Effector memory CD8-positive, alpha-beta T cell (primary cell): ENCODE results near the gene POU2AF1.

ENCODE experiments used
- ATAC-seq: fragments of 150-1000 bp; cut with Tn5 transposase; replicated peaks from 2 replicates; pipeline ENCODE4 v1.10.0; 2021; ENCODE audit warnings: mild to moderate bottlenecking, moderate library complexity
- DNase-seq, 3 experiments: peaks; one replicate each; pipeline ENCODE4 v3.0.0; 2021
- H3K27ac Mint-ChIP-seq, 2 donors: one replicate each; pipeline ENCODE4 v1.8.0; 2022; ENCODE audit warnings: mild to moderate bottlenecking in 2 of 2, mixed read lengths in 2 of 2, moderate library complexity in 2 of 2
- H3K27me3 Mint-ChIP-seq, 2 donors: one replicate each; pipeline ENCODE4 v1.8.0; 2022; ENCODE audit warnings: mixed read lengths in 2 of 2
- H3K36me3 Mint-ChIP-seq: one replicate; pipeline ENCODE4 v1.8.0; 2022; ENCODE audit warnings: mild to moderate bottlenecking, moderate library complexity, mixed read lengths; ENCODE audit not compliant: insufficient read depth
- H3K4me1 Mint-ChIP-seq, 2 donors: one replicate each; pipeline ENCODE4 v1.8.0; 2022; ENCODE audit warnings: low read depth in 2 of 2, mixed read lengths in 2 of 2
- H3K4me3 Mint-ChIP-seq, 2 donors: one replicate each; pipeline ENCODE4 v1.8.0; 2022; ENCODE audit warnings: mild to moderate bottlenecking in 2 of 2, mixed read lengths in 2 of 2, moderate library complexity in 2 of 2
- H3K9me3 Mint-ChIP-seq, 2 donors: one replicate each; pipeline ENCODE4 v1.8.0; 2022; ENCODE audit warnings: mixed read lengths in 2 of 2
- total RNA-seq, 9 experiments: gene quantifications; one replicate each; lab custom pipeline; 2026; lab: John Stamatoyannopoulos, UW

The POU2AF1 gene
- total RNA-seq: 0 to 8.1 (median 1.3) reads per million in 9 experiments

DNA sequence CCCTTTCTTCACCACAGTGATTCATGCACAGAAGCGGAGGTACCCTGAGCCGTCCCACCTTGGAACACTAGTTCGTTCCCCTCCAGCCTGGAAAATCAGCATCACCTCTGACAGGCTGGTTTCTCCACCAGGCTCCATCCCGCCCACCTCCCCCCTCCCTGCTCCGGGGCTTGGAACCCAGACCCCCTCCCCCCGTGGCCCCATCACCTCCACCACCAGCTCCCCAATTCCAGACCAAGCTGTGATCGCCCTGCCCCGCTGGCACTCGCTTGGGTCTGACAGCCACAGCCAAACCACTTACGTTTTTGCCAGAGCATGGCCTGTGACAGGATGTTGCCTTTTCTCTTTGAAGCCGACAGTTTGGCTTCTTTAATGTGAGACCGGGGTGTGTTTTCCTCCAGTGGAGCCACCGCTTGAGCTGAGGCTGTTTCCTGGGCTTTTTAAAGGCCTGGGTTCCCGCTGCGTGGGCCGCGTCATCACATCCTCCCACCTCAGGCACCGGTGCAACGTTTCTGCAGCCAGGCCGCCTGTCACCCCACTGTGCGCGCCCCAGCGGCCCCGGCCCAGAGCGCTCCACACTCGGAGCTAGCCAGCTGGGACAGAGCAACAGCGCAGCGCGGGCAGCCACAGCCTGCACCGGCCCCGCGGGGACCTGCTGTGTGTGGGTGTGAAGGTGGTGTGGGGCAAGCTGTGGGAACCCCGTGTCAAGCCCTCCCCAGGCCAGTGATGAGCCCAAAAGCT, at the start of gene POU2AF1:
POU2AF1 (minus strand) TSS at position 415 of the 741 bp plus-strand sequence; CDS start at position 317, 98 bp downstream.
- ATAC-seq (peak; percentile 75), DNase-seq (peak; percentile 5 to 17 (median 7))
- Mint-ChIP-seq H3K9me3 (no peaks in the 10 kb centered on the region), H3K27me3 (peaks cover 27 to 40% of the 10 kb centered on the region in 2 donors), H3K4me3 (peak within 1 kb of the TSS; percentile 47 to 60), H3K4me1 (peaks cover 0 to 4% of the 10 kb centered on the region in 2 donors), H3K36me3 (no peaks in the 10 kb centered on the region), H3K27ac (peak within 1 kb of the TSS in 1 of 2 donors; percentile 26)

DNA sequence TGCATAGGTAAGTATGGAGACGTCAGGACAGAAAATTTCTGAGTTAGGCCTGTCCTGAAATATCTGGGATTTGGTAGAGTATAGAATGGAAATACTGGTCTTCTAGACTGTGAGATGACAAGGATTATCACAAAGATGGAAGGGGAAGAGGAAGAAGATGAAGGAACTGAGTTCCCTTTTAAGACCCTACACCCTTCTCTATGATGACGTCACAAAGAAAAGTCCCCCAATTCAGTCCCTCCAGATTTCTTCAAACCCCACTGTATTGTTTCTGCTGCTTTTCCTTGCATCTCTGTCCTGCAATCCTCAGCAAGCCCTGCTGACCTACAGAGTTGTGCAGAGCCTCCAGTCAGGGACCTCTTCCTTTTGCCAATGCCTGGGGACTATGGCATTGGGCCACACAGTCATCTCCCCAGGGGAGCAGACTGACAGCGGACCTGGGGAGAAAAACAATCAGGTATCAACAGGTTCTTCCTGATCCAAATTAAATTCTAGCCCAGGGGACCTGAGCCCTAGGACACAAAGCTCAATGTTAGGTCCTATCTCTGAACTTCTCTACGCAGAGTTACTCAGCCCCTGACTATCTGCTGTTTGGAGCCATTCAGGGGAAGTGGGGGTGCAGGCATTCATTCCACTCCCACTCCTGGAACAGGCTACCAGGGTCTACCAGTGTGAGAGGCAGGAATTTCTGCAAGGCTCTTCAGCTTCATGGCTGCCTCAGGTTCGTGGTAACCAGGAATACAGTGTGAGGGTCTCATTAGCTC, 49.2 kb upstream of the POU2AF1 start:
- Mint-ChIP-seq H3K27me3 (peaks cover 43 to 46% of the 10 kb centered on the region in 2 donors), H3K9me3 (no peaks in the 10 kb centered on the region), H3K36me3 (no peaks in the 10 kb centered on the region), H3K27ac (no peak overlapping the region), H3K4me3 (no peak overlapping the region), H3K4me1 (no peaks in the 10 kb centered on the region)
- DNase-seq (no peak), ATAC-seq (no peak)

DNA sequence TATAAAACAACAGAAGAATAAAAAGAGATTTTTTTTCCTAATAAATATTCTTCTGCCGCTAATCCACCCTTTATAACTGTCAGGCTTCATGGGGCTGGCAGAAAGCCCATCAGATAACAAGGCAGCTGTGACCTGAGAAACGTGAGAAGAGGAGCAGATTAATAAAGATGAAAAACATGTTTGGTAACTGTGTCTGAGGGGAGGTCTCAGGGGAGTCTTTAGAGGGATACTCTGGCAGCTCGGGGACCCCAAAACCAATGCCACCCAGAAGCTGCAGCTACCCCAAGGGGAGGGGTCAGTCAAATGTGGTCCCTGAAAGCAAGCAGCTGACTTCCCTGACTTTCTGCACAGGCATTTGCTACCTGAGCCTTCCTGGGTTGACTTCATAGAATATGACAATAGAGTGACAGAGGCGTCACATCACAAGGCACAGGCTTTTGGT, 48.4 kb upstream of the POU2AF1 start:
- Mint-ChIP-seq H3K36me3 (no peaks in the 10 kb centered on the region), H3K4me3 (no peak overlapping the region), H3K4me1 (no peaks in the 10 kb centered on the region), H3K27me3 (peaks cover 43 to 44% of the 10 kb centered on the region in 2 donors), H3K27ac (no peak overlapping the region), H3K9me3 (no peaks in the 10 kb centered on the region)
- no peak for DNase-seq
- ATAC-seq: no peak

DNA sequence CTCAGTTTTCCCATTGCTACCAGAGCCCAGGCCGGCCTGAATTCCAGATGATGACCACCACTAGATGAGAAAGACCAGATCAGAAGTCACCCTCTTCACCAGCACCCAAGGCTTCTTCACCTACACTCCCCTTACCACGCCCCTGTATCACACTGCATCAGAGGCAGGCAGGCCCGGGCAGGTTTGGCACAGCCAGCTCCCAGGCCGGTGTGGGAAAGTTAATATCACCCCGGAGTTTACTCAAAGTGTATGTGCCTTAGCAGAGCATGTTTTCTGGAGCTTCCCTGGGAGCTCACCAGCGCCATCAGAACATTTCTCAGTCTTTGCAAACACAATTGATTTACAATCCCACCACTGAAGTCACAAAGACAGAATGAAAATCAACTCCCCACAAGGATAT, 47.5 kb upstream of the POU2AF1 start:
- no peaks in the 10 kb centered on the region for H3K4me1 Mint-ChIP-seq
- DNase-seq (no peak), ATAC-seq (no peak)

GRCh38 chr11:111423250-111423615, 44.2 kb upstream of the POU2AF1 start:
- Mint-ChIP-seq H3K4me3 (no peak overlapping the region), H3K9me3 (no peaks in the 10 kb centered on the region), H3K4me1 (no peaks in the 10 kb centered on the region), H3K27me3 (peaks cover 30 to 32% of the 10 kb centered on the region in 2 donors), H3K27ac (no peak overlapping the region), H3K36me3 (no peaks in the 10 kb centered on the region)
- DNase-seq (no peak), ATAC-seq (no peak)

More for the DNA sequence above, 47.5 kb upstream of the POU2AF1 start:
- H3K27ac Mint-ChIP-seq: no peak overlapping the region
- peaks cover 41 to 42% of the 10 kb centered on the region in 2 donors for H3K27me3 Mint-ChIP-seq
- H3K36me3 Mint-ChIP-seq: no peaks in the 10 kb centered on the region
- no peak overlapping the region for H3K4me3 Mint-ChIP-seq
- H3K9me3 Mint-ChIP-seq: no peaks in the 10 kb centered on the region

DNA sequence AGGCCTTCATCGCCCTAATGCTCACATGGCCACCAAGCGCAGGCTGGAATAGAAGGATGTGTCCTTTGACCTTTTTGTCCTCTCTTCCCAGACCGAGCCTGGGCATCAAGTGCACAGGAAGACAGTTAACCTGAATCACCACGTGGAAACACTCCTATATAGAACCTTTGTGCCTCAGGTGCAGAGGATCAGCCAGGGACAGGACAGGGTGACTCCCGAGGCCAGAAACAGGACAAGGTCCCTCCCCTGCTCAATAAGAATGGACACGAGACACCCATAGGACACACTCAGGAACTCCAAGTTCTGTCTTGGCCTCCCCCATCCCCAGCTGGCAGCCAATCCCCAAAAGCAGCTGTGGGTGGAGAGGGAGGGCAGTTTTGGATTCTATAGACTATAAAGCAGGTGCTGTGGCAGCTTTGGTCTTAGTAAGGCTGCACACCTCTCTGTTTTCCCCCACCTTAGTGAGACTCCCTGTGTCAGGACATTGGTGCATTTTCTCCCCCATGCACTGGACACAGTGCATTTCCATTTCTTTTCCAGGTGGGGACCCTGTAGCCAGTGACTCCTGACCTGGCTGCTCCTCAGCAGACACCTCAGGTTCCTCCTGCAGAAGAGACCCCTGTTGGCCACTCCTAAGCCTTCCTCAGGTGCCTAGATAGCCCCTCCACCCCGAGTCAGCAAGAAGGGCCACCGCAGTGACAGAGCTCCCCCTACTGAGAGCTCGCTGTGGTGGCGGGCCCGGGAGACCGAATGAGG, 43.6 kb upstream of the POU2AF1 start:
- H3K36me3 Mint-ChIP-seq: no peaks in the 10 kb centered on the region
- H3K4me1 Mint-ChIP-seq: peaks cover 3 to 4% of the 10 kb centered on the region in 2 donors
- no peak overlapping the region for H3K4me3 Mint-ChIP-seq
- H3K9me3 Mint-ChIP-seq: no peaks in the 10 kb centered on the region
- ATAC-seq (no peak), DNase-seq (no peak)
- H3K27ac Mint-ChIP-seq: no peak overlapping the region
- peaks cover 25 to 32% of the 10 kb centered on the region in 2 donors for H3K27me3 Mint-ChIP-seq

GRCh38 chr11:111421251-111421650, 42.2 kb upstream of the POU2AF1 start:
- no peak overlapping the region for H3K27ac Mint-ChIP-seq
- no peaks in the 10 kb centered on the region for H3K36me3 Mint-ChIP-seq
- peaks cover 23 to 32% of the 10 kb centered on the region in 2 donors for H3K27me3 Mint-ChIP-seq
- H3K9me3 Mint-ChIP-seq: no peaks in the 10 kb centered on the region
- H3K4me1 Mint-ChIP-seq: peaks cover 8 to 11% of the 10 kb centered on the region in 2 donors
- DNase-seq: no peak
- H3K4me3 Mint-ChIP-seq: no peak overlapping the region
- no peak for ATAC-seq

DNA sequence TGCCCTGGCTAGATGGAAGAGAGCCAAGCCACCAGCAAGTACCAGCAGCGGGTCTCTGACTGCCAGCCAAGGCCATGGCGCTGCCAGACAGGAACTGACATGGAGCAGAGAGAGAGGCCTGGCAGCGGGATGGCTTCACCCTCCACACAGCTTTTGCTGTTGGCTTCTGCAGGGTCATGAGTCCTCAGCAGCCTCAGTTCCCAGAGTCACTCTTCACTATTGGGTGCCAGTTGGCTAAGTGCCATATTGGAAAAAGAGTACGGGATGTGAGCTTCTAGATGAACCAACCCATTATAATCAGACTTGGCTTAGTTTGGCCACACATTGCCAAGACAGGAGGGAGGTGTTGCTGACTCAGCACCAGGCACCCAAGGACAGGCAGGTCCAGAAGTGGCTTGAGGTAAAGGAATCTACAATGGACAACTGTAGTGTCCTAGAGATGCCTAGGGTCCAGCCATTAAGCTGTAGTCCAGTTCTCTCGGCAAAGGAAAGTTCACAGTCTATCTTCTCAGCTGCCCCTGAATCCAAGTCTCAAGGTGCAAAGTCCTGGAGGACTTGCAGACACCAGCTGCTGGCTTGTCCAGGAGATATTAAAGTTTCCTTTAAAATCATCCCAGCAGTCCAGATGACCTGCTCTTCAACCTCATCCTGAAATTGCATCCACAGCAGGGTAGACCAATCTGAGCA, 40.7 kb upstream of the POU2AF1 start:
- no peaks in the 10 kb centered on the region for H3K9me3 Mint-ChIP-seq
- H3K27ac Mint-ChIP-seq: no peak overlapping the region
- no peak for DNase-seq
- peaks cover 8 to 11% of the 10 kb centered on the region in 2 donors for H3K4me1 Mint-ChIP-seq
- H3K36me3 Mint-ChIP-seq: no peaks in the 10 kb centered on the region
- peaks cover 13 to 21% of the 10 kb centered on the region in 2 donors for H3K27me3 Mint-ChIP-seq
- no peak overlapping the region for H3K4me3 Mint-ChIP-seq
- no peak for ATAC-seq

DNA sequence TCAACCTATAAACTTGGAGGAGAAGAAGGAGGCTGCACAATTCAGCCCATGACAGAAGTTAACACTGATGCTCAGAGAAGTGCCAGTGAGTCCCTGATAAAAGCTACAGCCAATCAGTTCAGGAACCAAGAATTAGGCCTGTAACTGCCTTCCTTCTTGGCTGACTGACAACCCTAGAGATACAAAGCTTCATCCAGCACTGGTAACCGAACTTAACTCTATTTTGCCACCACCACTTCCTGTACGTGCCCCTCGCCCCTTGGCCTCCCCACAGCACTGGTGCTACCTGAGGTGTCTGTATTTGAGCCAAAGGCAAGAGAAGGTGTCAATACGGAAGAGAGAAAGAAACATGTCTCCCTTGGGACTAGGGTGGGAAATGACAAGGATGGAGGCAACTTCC, 40.1 kb upstream of the POU2AF1 start:
- no peak overlapping the region for H3K4me3 Mint-ChIP-seq
- peaks cover 2% of the 10 kb centered on the region for H3K36me3 Mint-ChIP-seq
- DNase-seq (no peak), ATAC-seq (no peak)
- H3K4me1 Mint-ChIP-seq: peaks cover 8 to 16% of the 10 kb centered on the region in 2 donors
- no peaks in the 10 kb centered on the region for H3K9me3 Mint-ChIP-seq
- H3K27ac Mint-ChIP-seq: no peak overlapping the region
- H3K27me3 Mint-ChIP-seq: peaks cover 14 to 17% of the 10 kb centered on the region in 2 donors

- Mint-ChIP-seq H3K27me3 (peaks cover 10 to 14% of the 10 kb centered on the region in 2 donors), H3K36me3 (peaks cover 2% of the 10 kb centered on the region), H3K27ac (no peak overlapping the region), H3K4me3 (no peak overlapping the region), H3K9me3 (no peaks in the 10 kb centered on the region), H3K4me1 (peaks cover 8 to 16% of the 10 kb centered on the region in 2 donors)
- ATAC-seq (no peak), DNase-seq (no peak)
These were observed 39.3 kb upstream of the POU2AF1 start for GRCh38 chr11:111418436-111418787.

DNA sequence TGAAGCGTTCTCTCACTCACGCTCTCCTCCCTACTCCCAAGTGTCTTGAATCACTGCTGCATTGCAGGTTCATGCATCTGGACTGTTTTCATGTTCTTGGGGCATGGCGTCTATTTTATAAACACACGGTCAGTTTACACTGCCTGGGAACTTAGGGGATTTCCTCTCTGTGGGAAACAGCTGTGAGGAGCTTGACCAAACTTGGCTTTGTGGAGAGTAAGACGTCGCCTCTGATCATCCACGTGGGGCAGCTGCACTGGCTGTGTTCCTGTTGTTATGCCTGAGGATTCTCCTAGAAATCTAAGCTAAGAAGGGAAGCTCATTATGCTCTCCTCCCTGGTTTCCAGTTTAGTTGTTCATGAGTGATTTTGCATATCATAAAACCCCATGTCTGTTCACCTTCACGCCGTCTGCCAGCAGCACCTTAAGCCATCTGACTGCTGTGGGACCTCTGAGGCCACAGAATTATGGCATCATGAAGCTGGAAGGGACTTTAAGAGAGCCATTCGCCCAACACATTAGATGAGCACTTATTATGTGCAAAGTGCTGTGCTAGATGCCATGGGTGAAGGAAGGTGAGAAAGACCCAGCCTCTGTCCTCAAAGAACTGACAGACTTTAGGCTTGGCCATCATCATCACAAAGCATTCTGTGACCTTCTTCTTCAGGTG, 38.8 kb upstream of the POU2AF1 start:
- Mint-ChIP-seq H3K4me3 (peak overlapping the region in 1 of 2 donors; percentile 50), H3K36me3 (peaks cover 2% of the 10 kb centered on the region), H3K4me1 (peaks cover 8 to 16% of the 10 kb centered on the region in 2 donors), H3K9me3 (no peaks in the 10 kb centered on the region), H3K27ac (peak overlapping the region in 1 of 2 donors; percentile 60), H3K27me3 (peaks cover 6 to 13% of the 10 kb centered on the region in 2 donors)
- DNase-seq (no peak), ATAC-seq (no peak)

DNA sequence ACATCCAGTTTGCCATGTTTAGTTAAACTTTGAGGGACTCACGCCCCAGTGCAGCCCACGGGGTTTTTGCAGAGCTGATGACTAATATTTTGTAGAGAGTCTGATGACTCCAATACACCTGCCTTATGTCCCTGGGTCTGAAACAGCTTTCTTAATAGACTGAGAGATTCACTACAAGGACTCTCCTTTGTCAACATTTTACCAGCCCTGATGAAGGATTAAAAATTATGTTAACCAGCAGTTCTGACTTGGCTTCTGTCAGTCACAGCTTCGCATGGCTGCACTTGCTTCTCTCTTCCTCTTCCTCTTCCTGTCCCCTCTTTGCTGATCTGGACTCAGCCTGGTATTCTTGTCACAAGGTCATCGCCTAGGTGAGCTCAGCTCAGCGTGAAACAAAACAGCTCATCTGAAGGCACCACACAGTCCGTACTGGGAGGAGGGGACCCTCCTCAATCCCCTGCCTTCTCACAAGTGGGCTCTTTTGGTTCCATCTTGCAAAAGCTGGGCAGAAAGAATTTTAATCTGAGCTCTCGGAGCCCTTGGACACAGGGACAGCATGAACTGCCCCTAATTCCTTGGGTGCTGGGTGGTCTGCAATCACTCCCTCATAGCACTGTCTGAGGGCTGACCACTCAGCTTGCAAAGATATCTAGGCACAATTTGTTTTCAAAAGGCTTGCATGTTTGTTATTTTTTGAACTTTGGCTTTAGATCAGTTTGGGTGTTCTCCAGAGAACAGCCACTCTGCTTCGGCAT, 38.1 kb upstream of the POU2AF1 start:
- Mint-ChIP-seq H3K4me1 (peaks cover 8 to 16% of the 10 kb centered on the region in 2 donors), H3K4me3 (peak overlapping the region in 1 of 2 donors; percentile 50), H3K27me3 (peaks cover 10 to 11% of the 10 kb centered on the region in 2 donors), H3K27ac (peak overlapping the region in 1 of 2 donors; percentile 60), H3K9me3 (no peaks in the 10 kb centered on the region), H3K36me3 (peaks cover 2% of the 10 kb centered on the region)
- no peak for DNase-seq
- ATAC-seq: peak; percentile 56
